HFFc6 (cell line): ENCODE measurements around the gene NEURL3. TPM values are rescaled to one million over a fixed set of nuclear protein-coding genes. Genes with fewer than 3 reads are reported as not detected.

Experiments used
- DNase-seq: peaks from one replicate; pipeline ENCODE4 v3.0.0-alpha.2; 2018
- H3K27ac Mint-ChIP-seq: 2 replicates; pipeline ENCODE4 v1.8.0; 2020; ENCODE audit warnings: mild to moderate bottlenecking, mixed read lengths
- H3K27me3 Mint-ChIP-seq: 2 replicates; pipeline ENCODE4 v1.8.0; 2021; ENCODE audit warnings: mild to moderate bottlenecking, moderate library complexity, mixed read lengths; ENCODE audit not compliant: insufficient read depth
- H3K36me3 Mint-ChIP-seq: 2 replicates; pipeline ENCODE4 v1.8.0; 2021; ENCODE audit warnings: low read depth, mixed read lengths
- H3K4me1 Mint-ChIP-seq: 2 replicates; pipeline ENCODE4 v1.8.0; 2020; ENCODE audit warnings: low read depth, mixed read lengths
- H3K4me3 Mint-ChIP-seq: 2 replicates; pipeline ENCODE4 v1.8.0; 2020; ENCODE audit warnings: mild to moderate bottlenecking, moderate library complexity, mixed read lengths
- H3K9me3 Mint-ChIP-seq: 2 replicates; pipeline ENCODE4 v1.8.0; 2020; ENCODE audit warnings: mild to moderate bottlenecking, mixed read lengths
- CTCF ChIP-seq: fragments of 200-600 bp; sonication (generic); IDR thresholded peaks from 2 replicates; pipeline ENCODE4 v1.5.0; 2021; ENCODE audit warnings: antibody characterized with exemption, mild to moderate bottlenecking
- total RNA-seq, 6 experiments: library from RNA; stranded (reverse); fragmentation: NEBNext Ultra II Directional; extraction: Animal tissue kit (Norgen Biotek cat#: 25700); gene quantifications; 2 replicates in 1 of 6; 3 replicates in 5 of 6; pipeline ENCODE4 v1.2.3, GENCODE V29; 2021

The NEURL3 gene
- total RNA-seq, 6 experiments from 2014 or later = not detected

- Mint-ChIP-seq H3K4me3 (no peak overlapping the region), H3K27ac (no peak overlapping the region), H3K4me1 (peaks cover 8% of the 10 kb centered on the region), H3K27me3 (peaks cover 24% of the 10 kb centered on the region), H3K9me3 (peaks cover 2% of the 10 kb centered on the region; the same call in 1 of the 2 replicates), H3K36me3 (no peaks in the 10 kb centered on the region)
- no peak for TF ChIP-seq CTCF
- DNase-seq = no peak
Observed at GRCh38 chr2:96510931-96511595, 5.9 kb upstream of the NEURL3 start.

- no peaks in the 10 kb centered on the region for H3K9me3 Mint-ChIP-seq
- peaks cover 16% of the 10 kb centered on the region for H3K4me1 Mint-ChIP-seq
- no peaks in the 10 kb centered on the region for H3K36me3 Mint-ChIP-seq
- no peak for DNase-seq
- H3K27me3 Mint-ChIP-seq = peaks cover 18% of the 10 kb centered on the region
- no peak overlapping the region for H3K4me3 Mint-ChIP-seq
- no peak for TF ChIP-seq CTCF
- no peak overlapping the region for H3K27ac Mint-ChIP-seq
Observed at GRCh38 chr2:96509847-96510230, 4.7 kb upstream of the NEURL3 start.

GRCh38 chr2:96509114-96509846, 4.1 kb upstream of the NEURL3 start:
- H3K27ac Mint-ChIP-seq = peak overlapping the region; percentile 7; the same call in 1 of the 2 replicates
- H3K36me3 Mint-ChIP-seq = no peaks in the 10 kb centered on the region
- no peak overlapping the region for H3K4me3 Mint-ChIP-seq
- H3K9me3 Mint-ChIP-seq = no peaks in the 10 kb centered on the region
- H3K4me1 Mint-ChIP-seq = peaks cover 17% of the 10 kb centered on the region
- peak; percentile 98 for TF ChIP-seq CTCF
- DNase-seq = peak; percentile 78
- H3K27me3 Mint-ChIP-seq = peaks cover 17% of the 10 kb centered on the region

DNA sequence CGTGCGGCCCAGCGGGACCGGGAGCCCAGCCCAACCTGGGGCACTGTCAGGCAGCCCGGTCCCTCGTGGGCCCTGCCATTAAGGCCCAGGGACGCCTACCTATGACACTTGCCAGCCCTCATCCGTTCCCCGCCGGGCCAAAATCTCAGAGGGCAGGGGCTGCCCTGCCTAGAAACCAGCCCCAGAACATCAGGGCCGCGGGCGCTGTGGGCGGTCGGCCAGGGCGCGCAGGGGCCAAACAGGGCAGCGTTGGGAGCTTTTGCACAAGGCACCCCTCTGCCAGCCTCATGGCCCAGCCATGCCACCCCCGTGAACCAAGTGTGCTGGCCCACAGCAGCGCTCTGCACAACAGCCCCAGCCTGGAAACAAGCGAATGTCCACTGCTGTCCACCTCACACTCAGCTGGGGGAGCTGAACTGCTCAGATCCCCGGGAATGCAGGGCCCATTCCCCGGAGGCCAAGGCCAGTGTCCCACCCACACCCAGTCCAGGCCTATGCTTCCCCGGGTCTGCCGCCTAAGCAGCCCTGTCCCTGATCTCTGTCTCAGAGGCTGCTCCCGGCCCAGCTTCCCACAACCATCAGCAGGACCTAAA, 3.5 kb upstream of the NEURL3 start:
- Mint-ChIP-seq H3K9me3 (no peaks in the 10 kb centered on the region), H3K36me3 (no peaks in the 10 kb centered on the region), H3K4me3 (no peak overlapping the region), H3K27me3 (peaks cover 17% of the 10 kb centered on the region), H3K27ac (no peak overlapping the region), H3K4me1 (peaks cover 17% of the 10 kb centered on the region)
- DNase-seq = no peak
- no peak for TF ChIP-seq CTCF

GRCh38 chr2:96507957-96508520, 2.9 kb upstream of the NEURL3 start:
- Mint-ChIP-seq H3K4me3 (peak overlapping the region; percentile 69), H3K27ac (no peak overlapping the region), H3K27me3 (peaks cover 17% of the 10 kb centered on the region), H3K36me3 (no peaks in the 10 kb centered on the region), H3K9me3 (no peaks in the 10 kb centered on the region), H3K4me1 (peaks cover 17% of the 10 kb centered on the region)
- TF ChIP-seq CTCF = peak; percentile 100
- peak; percentile 22 for DNase-seq
